H9 (cell line): ENCODE data around the gene RBMS3. TPM values are rescaled to one million over a fixed set of nuclear protein-coding genes. Genes with fewer than 3 reads are reported as not detected.

Experiments used
- DNase-seq: peaks from one replicate; pipeline ENCODE4 v3.0.0-alpha.2; 2017
- H2AFZ ChIP-seq: one replicate; pipeline ENCODE4 v1.6.1; 2013; ENCODE audit warnings: mild to moderate bottlenecking, low read length, control low read depth, moderate library complexity
- H2AK5ac ChIP-seq: 2 replicates; pipeline ENCODE4 v1.6.1; 2013; ENCODE audit warnings: low read length, control low read depth, mixed read lengths; ENCODE audit not compliant: insufficient read length
- H2BK120ac ChIP-seq: one replicate; pipeline ENCODE4 v1.6.1; 2013; ENCODE audit warnings: low read depth, mild to moderate bottlenecking, low read length, control low read depth, inconsistent platforms; ENCODE audit not compliant: poor library complexity, severe bottlenecking
- H2BK12ac ChIP-seq: 2 replicates; pipeline ENCODE4 v1.6.1; 2013; ENCODE audit warnings: low read length, control low read depth, mixed read lengths, low read depth; ENCODE audit not compliant: insufficient read length
- H2BK15ac ChIP-seq: 2 replicates; pipeline ENCODE4 v1.6.1; 2013; ENCODE audit warnings: low read depth, low read length, control low read depth
- H2BK20ac ChIP-seq: one replicate; pipeline ENCODE4 v1.6.1; 2013; ENCODE audit warnings: low read depth, mild to moderate bottlenecking, low read length, control low read depth, inconsistent platforms; ENCODE audit not compliant: poor library complexity, severe bottlenecking
- H2BK5ac ChIP-seq: 2 replicates; pipeline ENCODE4 v1.6.1; 2013; ENCODE audit warnings: low read length, control low read depth, mixed read lengths; ENCODE audit not compliant: insufficient read length
- H3K14ac ChIP-seq: 2 replicates; pipeline ENCODE4 v1.6.1; 2013; ENCODE audit warnings: low read length, control low read depth; ENCODE audit not compliant: insufficient read depth
- H3K18ac ChIP-seq: 2 replicates; pipeline ENCODE4 v1.6.1; 2013; ENCODE audit warnings: low read depth, mild to moderate bottlenecking, mixed read lengths, low read length, control low read depth; ENCODE audit not compliant: insufficient read length
- H3K23ac ChIP-seq: 2 replicates; pipeline ENCODE4 v1.6.1; 2013; ENCODE audit warnings: low read length, control low read depth, mixed read lengths, low read depth; ENCODE audit not compliant: insufficient read length
- H3K23me2 ChIP-seq: 2 replicates; pipeline ENCODE4 v1.6.1; 2013; ENCODE audit warnings: low read depth, mild to moderate bottlenecking, mixed read lengths, low read length, control low read depth; ENCODE audit not compliant: insufficient read length, poor library complexity, severe bottlenecking
- H3K27ac ChIP-seq: 2 replicates; pipeline ENCODE4 v1.5.1; 2013; ENCODE audit warnings: low read length, control low read depth, mixed read lengths, low read depth; ENCODE audit not compliant: insufficient read length
- H3K27me3 ChIP-seq: 2 replicates; pipeline ENCODE4 v1.6.1; 2013; ENCODE audit warnings: low read length, control low read depth, inconsistent platforms; ENCODE audit not compliant: insufficient read depth
- H3K4ac ChIP-seq: 2 replicates; pipeline ENCODE4 v1.6.1; 2013; ENCODE audit warnings: low read depth, mild to moderate bottlenecking, control low read depth, inconsistent platforms, low read length, moderate library complexity
- H3K4me1 ChIP-seq: 2 replicates; pipeline ENCODE4 v1.6.1; 2013; ENCODE audit warnings: low read length, control low read depth, inconsistent platforms; ENCODE audit not compliant: insufficient read depth
- H3K4me2 ChIP-seq: 2 replicates; pipeline ENCODE4 v1.6.1; 2013; ENCODE audit warnings: low read length, control low read depth, mixed read lengths; ENCODE audit not compliant: insufficient read length, insufficient read depth
- H3K56ac ChIP-seq: 2 replicates; pipeline ENCODE4 v1.6.1; 2013; ENCODE audit warnings: low read depth, mild to moderate bottlenecking, mixed read lengths, low read length, control low read depth; ENCODE audit not compliant: insufficient read length
- H3K79me1 ChIP-seq: 2 replicates; pipeline ENCODE4 v1.6.1; 2013; ENCODE audit warnings: low read depth, mild to moderate bottlenecking, moderate library complexity, low read length, control low read depth, inconsistent platforms; ENCODE audit not compliant: insufficient read depth, poor library complexity, severe bottlenecking
- H3K79me2 ChIP-seq: 2 replicates; pipeline ENCODE4 v1.6.1; 2013; ENCODE audit warnings: low read length, control low read depth, inconsistent platforms; ENCODE audit not compliant: insufficient read depth
- H3K9ac ChIP-seq: 2 replicates; pipeline ENCODE4 v1.6.1; 2013; ENCODE audit warnings: low read length, control low read depth, mixed read lengths; ENCODE audit not compliant: insufficient read length; ENCODE audit errors: extremely low read depth
- H3K9me3 ChIP-seq: one replicate; pipeline ENCODE4 v1.6.1; 2013; ENCODE audit warnings: low read depth, low read length, inconsistent platforms; ENCODE audit not compliant: control insufficient read depth
- H3T11ph ChIP-seq: one replicate; pipeline ENCODE4 v1.6.1; 2013; ENCODE audit warnings: mild to moderate bottlenecking, low read length, control low read depth, inconsistent platforms
- H4K20me1 ChIP-seq: one replicate; pipeline ENCODE4 v1.6.1; 2013; ENCODE audit not compliant: control insufficient read depth, insufficient read length, insufficient read depth
- H4K5ac ChIP-seq: 2 replicates; pipeline ENCODE4 v1.6.1; 2013; ENCODE audit warnings: low read depth, mild to moderate bottlenecking, mixed read lengths, low read length, control low read depth; ENCODE audit not compliant: insufficient read length
- H4K8ac ChIP-seq: replicated peaks from 2 replicates; pipeline ENCODE4 v1.6.1; 2013; ENCODE audit warnings: low read length, control low read depth, mixed read lengths, low read depth; ENCODE audit not compliant: insufficient read length
- H4K91ac ChIP-seq: 2 replicates; pipeline ENCODE4 v1.6.1; 2013; ENCODE audit warnings: low read depth, mild to moderate bottlenecking, moderate library complexity, mixed read lengths, low read length, control low read depth; ENCODE audit not compliant: insufficient read length
- H3K27ac Mint-ChIP-seq, 3 experiments: 2 replicates in 2 of 3; 3 replicates in 1 of 3; pipeline ENCODE4 v1.8.0; 2020 to 2021; ENCODE audit warnings: mixed read lengths in 3 of 3, mild to moderate bottlenecking in 1 of 3, moderate library complexity in 1 of 3
- H3K27me3 Mint-ChIP-seq: 2 replicates; pipeline ENCODE4 v1.8.0; 2021; ENCODE audit warnings: low read depth, mild to moderate bottlenecking, moderate library complexity, mixed read lengths
- H3K36me3 Mint-ChIP-seq, 3 experiments: 2 replicates in 2 of 3; 3 replicates in 1 of 3; pipeline ENCODE4 v1.8.0; 2020 to 2021; ENCODE audit warnings: low read depth in 3 of 3, mixed read lengths in 3 of 3; ENCODE audit not compliant: insufficient read depth in 1 of 3
- H3K4me1 Mint-ChIP-seq, 2 experiments: 2 replicates each; pipeline ENCODE4 v1.8.0; 2020; ENCODE audit warnings: mixed read lengths in 2 of 2
- H3K4me3 Mint-ChIP-seq, 2 experiments: 2 replicates in 1 of 2; 3 replicates in 1 of 2; pipeline ENCODE4 v1.8.0; 2020 to 2021; ENCODE audit warnings: mild to moderate bottlenecking in 2 of 2, mixed read lengths in 2 of 2, moderate library complexity in 1 of 2
- H3K9me3 Mint-ChIP-seq, 2 experiments: 2 replicates in 1 of 2; 3 replicates in 1 of 2; pipeline ENCODE4 v1.8.0; 2020; ENCODE audit warnings: mild to moderate bottlenecking in 2 of 2, mixed read lengths in 2 of 2, moderate library complexity in 1 of 2
- WGBS: extraction: QIAGEN DNeasy Blood & Tissue Kit; methylation state at CpG from one replicate; pipeline ENCODE4 v1.1.7; 2013; ENCODE audit warnings: missing lambda C conversion rate, low lambda C conversion rate, mixed read lengths; ENCODE audit not compliant: insufficient read length; ENCODE audit errors: extremely low coverage; 5-methylcytosine and 5-hydroxymethylcytosine counted together
- total RNA-seq: library from RNA; stranded (reverse); gene quantifications from 2 replicates; pipeline ENCODE4 v1.2.1, GENCODE V29; 2021
- TF ChIP-seq, protein P1 (sequence below): fragments of 200-600 bp; sonication (generic); conservative IDR thresholded peaks from 3 replicates; pipeline ENCODE4 v1.8.0; 2021; ENCODE audit warnings: antibody characterized with exemption, mild to moderate bottlenecking

The RBMS3 gene
- total RNA-seq, 1 experiment from 2014 or later: 8.1 TPM

DNA sequence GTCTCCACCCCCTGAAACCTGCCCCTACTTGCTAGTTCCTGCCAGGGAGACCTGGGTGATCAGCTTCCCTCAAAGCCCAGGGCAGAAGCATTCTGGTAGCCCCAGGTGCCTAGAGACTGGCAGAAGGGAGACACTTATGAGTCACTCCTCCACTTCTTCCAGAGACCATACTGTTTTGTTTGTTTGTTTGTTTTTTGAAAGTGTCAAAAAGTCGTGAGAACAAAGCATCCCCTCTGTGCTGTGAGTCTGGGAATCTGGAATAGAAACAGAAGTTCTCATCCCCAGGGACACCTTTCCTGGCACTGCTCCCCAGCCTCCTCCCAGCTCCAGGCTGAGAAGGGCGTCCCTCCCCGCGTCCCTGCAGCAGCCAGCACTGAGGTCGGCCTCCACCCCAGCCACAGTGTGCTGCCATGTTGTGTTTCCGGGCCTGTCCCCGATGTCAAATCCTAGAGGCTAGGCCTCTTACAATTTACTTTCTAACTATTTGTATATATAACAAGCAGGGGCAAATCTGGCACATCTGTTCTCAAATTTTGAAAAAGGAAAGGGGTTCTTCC lies 573.0 kb downstream of the RBMS3 start:
- Histone ChIP-seq H3K79me1 (no peaks in the 10 kb centered on the region), H4K91ac (no peak overlapping the region), H2AFZ (no peak overlapping the region), H3T11ph (no peak overlapping the region), H3K23ac (no peak overlapping the region), H3K4me1 (no peaks in the 10 kb centered on the region), H4K20me1 (no peaks in the 10 kb centered on the region), H2AK5ac (no peak overlapping the region), H4K5ac (no peak overlapping the region), H3K23me2 (no peaks in the 10 kb centered on the region), H3K4me2 (no peak overlapping the region), H3K9ac (no peak overlapping the region), H2BK5ac (no peak overlapping the region), H3K79me2 (no peaks in the 10 kb centered on the region), H2BK15ac (no peak overlapping the region), H3K9me3 (no peaks in the 10 kb centered on the region), H3K18ac (no peak overlapping the region), H3K4ac (no peak overlapping the region), H2BK12ac (no peak overlapping the region), H2BK120ac (no peak overlapping the region), H4K8ac (no peak overlapping the region), H3K14ac (no peak overlapping the region; the same call in 1 of the 2 replicates), H2BK20ac (no peak overlapping the region), H3K27me3 (no peaks in the 10 kb centered on the region), H3K27ac (no peak overlapping the region), H3K56ac (no peak overlapping the region)
- H3K9me3 Mint-ChIP-seq: peaks cover 7 to 10% of the 10 kb centered on the region in 2 experiments; a peak in 2 of 5 replicates
- DNase-seq: no peak
- H3K4me3 Mint-ChIP-seq: no peak overlapping the region
- no CpG with 5 or more reads among the region's 7 CpGs for WGBS
- H3K27ac Mint-ChIP-seq: no peak overlapping the region
- peaks cover 13% of the 10 kb centered on the region in 2 experiments for H3K4me1 Mint-ChIP-seq
- TF ChIP-seq, protein P1, sequence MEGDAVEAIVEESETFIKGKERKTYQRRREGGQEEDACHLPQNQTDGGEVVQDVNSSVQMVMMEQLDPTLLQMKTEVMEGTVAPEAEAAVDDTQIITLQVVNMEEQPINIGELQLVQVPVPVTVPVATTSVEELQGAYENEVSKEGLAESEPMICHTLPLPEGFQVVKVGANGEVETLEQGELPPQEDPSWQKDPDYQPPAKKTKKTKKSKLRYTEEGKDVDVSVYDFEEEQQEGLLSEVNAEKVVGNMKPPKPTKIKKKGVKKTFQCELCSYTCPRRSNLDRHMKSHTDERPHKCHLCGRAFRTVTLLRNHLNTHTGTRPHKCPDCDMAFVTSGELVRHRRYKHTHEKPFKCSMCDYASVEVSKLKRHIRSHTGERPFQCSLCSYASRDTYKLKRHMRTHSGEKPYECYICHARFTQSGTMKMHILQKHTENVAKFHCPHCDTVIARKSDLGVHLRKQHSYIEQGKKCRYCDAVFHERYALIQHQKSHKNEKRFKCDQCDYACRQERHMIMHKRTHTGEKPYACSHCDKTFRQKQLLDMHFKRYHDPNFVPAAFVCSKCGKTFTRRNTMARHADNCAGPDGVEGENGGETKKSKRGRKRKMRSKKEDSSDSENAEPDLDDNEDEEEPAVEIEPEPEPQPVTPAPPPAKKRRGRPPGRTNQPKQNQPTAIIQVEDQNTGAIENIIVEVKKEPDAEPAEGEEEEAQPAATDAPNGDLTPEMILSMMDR: no peak
- peaks cover 2 to 7% (median 4%) of the 10 kb centered on the region in 3 experiments; a peak in 3 of 7 replicates for H3K36me3 Mint-ChIP-seq
- no peaks in the 10 kb centered on the region for H3K27me3 Mint-ChIP-seq
